ENCODE measurements around the gene GRIK4.

Gene GRIK4

DNA sequence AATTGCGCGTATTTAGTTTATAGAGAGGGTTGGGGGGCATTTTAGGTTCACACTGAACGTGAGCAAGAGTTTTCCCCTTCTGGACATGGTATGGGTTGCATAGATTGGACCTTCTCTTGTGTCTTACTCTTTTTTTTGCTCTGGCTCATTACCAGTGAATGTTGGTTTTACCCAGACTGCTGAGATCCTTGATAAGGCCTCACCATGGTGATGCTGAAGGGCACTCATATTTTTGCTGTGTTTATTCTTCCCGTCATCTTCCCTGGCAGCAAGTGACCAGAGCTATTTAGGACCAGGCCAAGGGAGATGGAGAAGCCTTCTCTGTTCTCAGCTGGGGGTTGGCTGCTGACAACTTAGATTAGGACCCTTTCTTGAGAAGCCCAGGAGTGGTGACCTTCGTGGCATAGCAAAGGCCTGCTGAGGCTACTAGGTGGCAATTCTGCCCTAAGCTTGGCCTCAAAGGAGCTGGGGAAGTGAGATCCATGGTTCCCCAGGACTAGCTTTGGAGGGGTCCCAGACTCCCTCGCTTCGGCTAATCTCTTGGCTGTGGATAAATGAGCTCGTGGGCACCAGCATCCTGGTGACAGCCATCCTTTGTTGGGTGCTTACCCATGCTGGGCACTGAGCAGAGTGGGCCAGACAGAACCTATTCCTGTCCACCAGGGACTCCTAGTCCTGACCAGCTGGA lies 47.3 kb downstream of the GRIK4 start:
- FAIRE-seq, result no peak
- TF ChIP-seq POLR2A (IDR thresholded peaks at IDR 0.05; ENCODE audit: low read depth, low read length), result no peak
- no peak for TF ChIP-seq POLR2AphosphoS5 (IDR thresholded peaks at IDR 0.05; ENCODE audit: low read depth, low read length)
- no peak for TF ChIP-seq TAF1 (IDR thresholded peaks at IDR 0.05; ENCODE audit: borderline replicate concordance, low read depth, low read length)

GRCh38 chr11:120561286-120561685 lies 49.7 kb downstream of the GRIK4 start:
- no peak for FAIRE-seq
- no peak for DNase-seq (ENCODE audit: insufficient read length)
- TF ChIP-seq POLR2AphosphoS5 (IDR thresholded peaks at IDR 0.05; ENCODE audit: low read depth, low read length) (no peak), POLR2A (IDR thresholded peaks at IDR 0.05; ENCODE audit: low read depth, low read length) (no peak), TAF1 (IDR thresholded peaks at IDR 0.05; ENCODE audit: borderline replicate concordance, low read depth, low read length) (no peak)

More for the DNA sequence above, 47.3 kb downstream of the GRIK4 start:
- DNase-seq (ENCODE audit: insufficient read length), result no peak

DNA sequence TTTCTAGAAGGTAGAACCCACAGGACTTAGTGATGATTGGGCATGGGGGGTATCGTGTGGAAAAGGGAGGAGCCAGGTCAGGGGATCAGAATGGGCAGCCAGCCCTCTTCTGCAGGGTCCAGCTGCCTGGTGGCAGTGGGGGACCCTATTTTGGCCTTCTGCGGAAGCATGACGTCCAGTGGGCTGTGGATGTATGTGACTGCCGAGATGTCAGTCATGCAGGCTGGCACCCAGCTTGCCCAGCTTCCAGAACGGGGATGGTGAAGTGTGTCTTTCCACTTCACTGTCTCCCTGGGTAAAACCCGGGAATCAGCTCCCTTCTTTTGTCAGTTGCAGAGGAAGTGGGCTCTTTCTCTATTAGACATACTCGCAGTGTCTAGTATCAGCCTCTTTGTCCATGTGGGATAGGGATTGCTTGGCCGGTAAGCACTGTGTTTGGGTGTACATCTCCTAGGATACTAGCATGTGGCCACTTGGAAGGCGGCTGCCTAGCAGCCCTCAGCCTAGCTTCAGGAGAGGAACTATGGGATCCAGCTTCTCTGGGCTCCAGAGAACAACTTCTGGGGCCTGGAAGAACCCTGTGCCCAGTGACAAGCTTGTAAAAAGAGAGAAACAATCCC lies 51.4 kb downstream of the GRIK4 start:
- TF ChIP-seq TAF1 (IDR thresholded peaks at IDR 0.05; ENCODE audit: borderline replicate concordance, low read depth, low read length) (no peak), POLR2AphosphoS5 (IDR thresholded peaks at IDR 0.05; ENCODE audit: low read depth, low read length) (no peak), POLR2A (IDR thresholded peaks at IDR 0.05; ENCODE audit: low read depth, low read length) (no peak)
- FAIRE-seq (no peak), DNase-seq (ENCODE audit: insufficient read length) (no peak)

DNA sequence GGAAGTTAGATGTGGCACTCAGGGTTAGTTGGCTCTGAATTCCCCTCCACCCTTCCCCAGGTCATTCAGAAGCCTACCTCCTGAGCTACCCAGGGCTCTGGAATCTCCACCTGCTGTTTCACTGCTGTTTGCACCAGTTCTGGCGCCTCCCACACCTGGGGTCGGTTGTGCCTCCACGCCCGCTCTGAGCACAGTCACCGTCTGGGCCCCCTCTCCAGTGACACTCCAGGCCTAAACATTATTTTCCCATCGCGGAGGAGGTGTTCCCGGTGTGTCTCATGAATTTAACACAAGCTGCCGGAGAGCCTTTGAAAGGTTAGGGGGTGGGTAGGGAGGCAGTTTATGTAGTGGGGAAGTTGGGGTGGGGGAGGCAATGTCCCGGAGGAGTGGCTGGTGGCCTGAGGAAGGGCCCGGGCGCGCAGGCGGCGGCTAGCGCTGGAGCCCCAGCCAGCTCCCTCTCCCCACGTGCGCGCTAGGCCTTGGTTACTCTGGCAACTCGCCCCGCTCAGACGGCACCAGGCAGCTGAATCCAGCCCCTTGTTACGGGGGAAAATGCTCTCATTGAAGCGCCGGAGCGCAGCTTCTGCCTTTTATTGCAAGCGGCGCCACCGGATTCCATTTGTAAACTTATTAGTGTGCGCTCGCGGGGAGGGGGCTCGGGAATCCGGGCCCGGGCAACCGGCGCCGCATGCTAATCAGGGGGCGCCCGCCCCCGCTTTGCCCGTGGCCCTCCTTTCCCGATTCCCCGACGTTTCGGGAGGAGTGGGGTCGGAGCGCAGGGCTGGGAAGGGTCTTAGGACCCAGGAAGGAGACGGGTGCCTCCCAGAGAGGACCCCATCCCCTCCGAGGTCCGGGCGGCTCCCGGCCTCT lies 52.4 kb downstream of the GRIK4 start:
- no peak for DNase-seq (ENCODE audit: insufficient read length)
- no peak for FAIRE-seq
- TF ChIP-seq POLR2AphosphoS5 (IDR thresholded peaks at IDR 0.05; ENCODE audit: low read depth, low read length) (no peak), POLR2A (IDR thresholded peaks at IDR 0.05; ENCODE audit: low read depth, low read length) (no peak), TAF1 (IDR thresholded peaks at IDR 0.05; ENCODE audit: borderline replicate concordance, low read depth, low read length) (no peak)

DNA sequence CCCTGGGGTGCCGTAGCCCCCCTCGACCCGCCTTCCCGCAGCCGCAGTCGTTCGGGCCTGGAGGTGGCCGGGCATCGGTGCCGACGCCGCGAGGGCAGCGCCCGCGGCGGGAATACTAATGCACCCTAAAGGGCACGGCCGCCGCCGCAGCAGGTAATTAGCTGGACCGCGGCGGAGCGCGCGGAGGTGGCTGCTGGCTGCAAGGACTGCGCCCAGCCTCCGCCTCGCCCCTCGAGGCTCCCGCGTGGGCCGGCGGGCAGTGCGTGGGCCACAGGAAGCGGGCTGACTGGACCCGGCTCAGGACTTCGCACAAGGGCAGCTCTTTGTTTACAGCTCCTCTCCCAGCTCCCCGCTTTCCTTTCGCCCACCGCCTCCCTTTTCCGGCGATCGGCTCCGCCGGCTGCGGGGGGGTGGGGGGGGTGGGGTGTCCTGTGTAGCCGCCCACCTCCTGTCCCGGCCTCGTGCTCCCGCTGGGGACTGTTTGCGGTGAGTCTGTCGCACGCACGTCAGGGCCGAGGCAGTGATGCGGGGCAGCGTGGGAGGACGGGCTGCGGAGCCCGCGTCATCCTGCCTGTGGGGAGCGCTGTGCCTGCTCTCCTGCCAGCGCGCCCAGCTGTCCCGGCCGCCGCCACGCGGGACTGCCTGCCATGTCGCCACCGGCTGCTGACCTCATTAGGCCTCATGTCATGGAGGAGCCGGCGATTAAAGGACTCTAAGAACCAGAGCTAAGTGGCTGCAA lies 53.2 kb downstream of the GRIK4 start:
- peak; percentile 79 for DNase-seq (ENCODE audit: insufficient read length)
- TF ChIP-seq TAF1 (IDR thresholded peaks at IDR 0.05; ENCODE audit: borderline replicate concordance, low read depth, low read length) (no peak), POLR2A (IDR thresholded peaks at IDR 0.05; ENCODE audit: low read depth, low read length) (no peak), POLR2AphosphoS5 (IDR thresholded peaks at IDR 0.05; ENCODE audit: low read depth, low read length) (no peak)
- peak; percentile 92 for FAIRE-seq

GRCh38 chr11:120565466-120566155 lies 54.1 kb downstream of the GRIK4 start:
- TF ChIP-seq POLR2A (IDR thresholded peaks at IDR 0.05; ENCODE audit: low read depth, low read length), result no peak
- TF ChIP-seq TAF1 (IDR thresholded peaks at IDR 0.05; ENCODE audit: borderline replicate concordance, low read depth, low read length), result no peak
- TF ChIP-seq POLR2AphosphoS5 (IDR thresholded peaks at IDR 0.05; ENCODE audit: low read depth, low read length), result no peak
- no peak for DNase-seq (ENCODE audit: insufficient read length)
- FAIRE-seq, result peak; percentile 90

DNA sequence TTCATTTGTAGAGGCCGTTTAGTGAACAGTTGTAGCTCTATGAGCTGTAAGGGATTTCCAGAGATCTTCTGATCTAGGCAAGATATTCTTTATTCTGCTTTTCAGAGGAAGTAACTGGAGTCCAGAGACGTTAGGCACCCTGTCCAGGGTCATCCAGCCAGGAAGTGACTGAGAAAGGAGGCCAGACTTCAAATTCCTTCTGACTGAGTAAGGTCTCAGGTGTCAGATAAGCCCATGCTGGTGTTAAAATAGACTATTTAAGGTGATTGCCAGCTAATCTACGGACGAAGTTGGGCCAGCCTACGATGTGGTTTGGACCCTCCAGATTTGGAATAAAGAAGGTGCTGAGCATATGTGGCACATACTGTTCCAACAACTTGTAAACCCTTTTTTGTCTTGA lies 54.6 kb downstream of the GRIK4 start:
- TF ChIP-seq TAF1 (IDR thresholded peaks at IDR 0.05; ENCODE audit: borderline replicate concordance, low read depth, low read length) (no peak), POLR2A (IDR thresholded peaks at IDR 0.05; ENCODE audit: low read depth, low read length) (no peak), POLR2AphosphoS5 (IDR thresholded peaks at IDR 0.05; ENCODE audit: low read depth, low read length) (no peak)
- FAIRE-seq, result no peak
- DNase-seq (ENCODE audit: insufficient read length), result no peak

DNA sequence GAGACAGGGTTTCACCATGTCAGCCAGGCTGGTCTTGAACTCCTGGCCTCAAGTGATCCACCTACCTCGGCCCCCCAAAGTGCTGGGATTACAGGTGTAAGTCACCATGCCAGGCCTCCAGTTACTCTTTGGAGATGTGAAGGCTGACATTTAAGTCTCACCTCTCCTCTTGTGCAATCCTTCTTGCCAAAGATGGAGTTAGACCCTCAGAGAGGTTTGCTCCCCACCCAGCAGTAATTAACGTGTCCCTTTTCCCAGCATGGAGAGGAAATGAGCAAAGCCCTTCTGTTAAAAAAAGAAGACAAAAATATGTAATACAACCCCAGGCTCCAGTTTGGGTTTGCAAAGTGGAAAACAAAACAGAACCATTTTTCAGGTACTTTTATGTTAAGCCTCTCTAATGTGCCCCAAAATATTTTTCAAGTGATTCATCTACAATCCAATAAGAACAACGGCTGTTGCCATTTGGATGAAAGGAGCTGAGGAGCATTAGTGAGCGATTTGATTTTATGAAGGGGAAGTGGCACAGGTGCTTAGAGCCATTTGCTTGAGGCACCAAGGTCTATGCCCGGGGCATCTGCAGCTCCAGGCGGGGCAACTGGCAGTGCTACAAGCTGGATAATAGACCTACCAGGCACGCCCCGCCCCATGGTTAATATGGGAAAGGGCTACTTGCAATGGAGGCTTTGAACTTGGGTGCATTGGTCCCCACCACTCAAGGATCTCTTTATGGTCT lies 57.2 kb downstream of the GRIK4 start:
- no peak for DNase-seq (ENCODE audit: insufficient read length)
- FAIRE-seq, result no peak
- TF ChIP-seq TAF1 (IDR thresholded peaks at IDR 0.05; ENCODE audit: borderline replicate concordance, low read depth, low read length) (no peak), POLR2AphosphoS5 (IDR thresholded peaks at IDR 0.05; ENCODE audit: low read depth, low read length) (no peak), POLR2A (IDR thresholded peaks at IDR 0.05; ENCODE audit: low read depth, low read length) (no peak)

DNA sequence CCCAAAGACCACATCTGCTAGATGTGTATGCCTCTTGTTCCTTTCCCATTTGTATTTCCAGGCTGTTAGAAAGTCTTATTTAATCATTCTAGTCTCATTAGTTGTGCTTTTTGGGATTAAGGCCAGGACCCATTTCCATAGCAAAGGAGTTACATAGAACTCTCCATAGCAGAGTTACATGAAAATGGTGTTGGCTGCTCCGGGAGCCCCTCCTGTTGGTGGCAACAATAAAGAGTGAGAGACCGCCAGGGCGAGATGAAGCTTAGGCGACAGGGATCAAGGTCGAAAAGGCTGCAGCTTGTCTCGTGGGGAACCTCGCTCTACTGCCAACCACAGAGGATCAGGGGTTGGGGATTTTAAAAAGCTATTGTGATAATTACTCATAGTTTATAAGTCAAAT lies 58.3 kb downstream of the GRIK4 start:
- FAIRE-seq (no peak), DNase-seq (ENCODE audit: insufficient read length) (no peak)
- TF ChIP-seq TAF1 (IDR thresholded peaks at IDR 0.05; ENCODE audit: borderline replicate concordance, low read depth, low read length), result no peak
- TF ChIP-seq POLR2A (IDR thresholded peaks at IDR 0.05; ENCODE audit: low read depth, low read length), result no peak
- no peak for TF ChIP-seq POLR2AphosphoS5 (IDR thresholded peaks at IDR 0.05; ENCODE audit: low read depth, low read length)

DNA sequence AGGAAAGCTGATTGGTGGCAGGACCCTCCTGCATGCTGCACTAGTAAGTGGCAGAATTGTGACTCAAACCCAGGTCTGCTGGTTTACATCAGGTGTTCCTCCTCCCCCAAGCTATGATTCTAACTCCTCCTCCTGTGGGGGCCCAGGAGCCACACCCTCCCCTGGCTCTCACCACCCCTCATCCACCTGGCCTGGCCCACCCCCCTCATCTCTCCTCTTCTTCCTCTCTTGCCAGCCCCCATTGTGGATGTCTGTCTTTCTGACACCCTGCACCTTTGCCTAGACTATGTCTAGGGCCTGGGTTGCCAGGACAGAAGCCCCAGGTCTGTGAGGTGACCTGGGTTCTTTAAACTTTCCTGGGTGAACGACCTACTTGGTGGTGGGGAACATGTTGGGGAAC lies 59.9 kb downstream of the GRIK4 start:
- TF ChIP-seq POLR2A (IDR thresholded peaks at IDR 0.05; ENCODE audit: low read depth, low read length), result no peak
- TF ChIP-seq POLR2AphosphoS5 (IDR thresholded peaks at IDR 0.05; ENCODE audit: low read depth, low read length), result no peak
- no peak for TF ChIP-seq TAF1 (IDR thresholded peaks at IDR 0.05; ENCODE audit: borderline replicate concordance, low read depth, low read length)
- no peak for FAIRE-seq
- no peak for DNase-seq (ENCODE audit: insufficient read length)

Data from GM12892 (cell line).